Natural killer cell (primary cell): ENCODE measurements around the gene IDH3G. TPM values are rescaled to one million over a fixed set of nuclear protein-coding genes. Genes with fewer than 3 reads are reported as not detected.
"Not testable (repeated sequence)": the region's sequence is repeated elsewhere in the genome, so short reads cannot be mapped to it uniquely, and the experiment has no call there.

ENCODE experiments used
- ATAC-seq, 3 donors: fragments of 150-1000 bp in 2 of 3; fragments of 200-7000 bp in 1 of 3; cut with Tn5 transposase; 1 replicate in 1 of 3; 2 replicates in 2 of 3; pipeline ENCODE4 v1.10.0; 2021; ENCODE audit warnings: mild to moderate bottlenecking in 2 of 3, moderate library complexity in 2 of 3
- DNase-seq, 2 donors: peaks; one replicate each; pipeline versions ENCODE4 v3.0.0 to v3.0.0-alpha.2; 2013 to 2021; ENCODE audit warnings: mixed read lengths in 1 of 2
- H3K27ac ChIP-seq: one replicate; pipeline ENCODE4 v1.5.1; 2013; ENCODE audit warnings: mild to moderate bottlenecking, low read length
- H3K27me3 ChIP-seq: one replicate; pipeline ENCODE4 v1.6.1; 2013; ENCODE audit warnings: low read length; ENCODE audit not compliant: control insufficient read depth, insufficient read depth
- H3K36me3 ChIP-seq: one replicate; pipeline ENCODE4 v1.6.1; 2013; ENCODE audit warnings: low read length; ENCODE audit not compliant: control insufficient read depth, insufficient read depth
- H3K4me1 ChIP-seq: one replicate; pipeline ENCODE4 v1.6.1; 2013; ENCODE audit warnings: low read length; ENCODE audit not compliant: control insufficient read depth, insufficient read depth
- H3K4me3 ChIP-seq: one replicate; pipeline ENCODE4 v1.5.1; 2013; ENCODE audit warnings: low read length
- H3K9me3 ChIP-seq: one replicate; pipeline ENCODE4 v1.6.1; 2013; ENCODE audit warnings: low read length; ENCODE audit not compliant: control insufficient read depth, insufficient read depth
- H3K27ac Mint-ChIP-seq, 2 donors: one replicate each; pipeline ENCODE4 v1.8.0; 2022; ENCODE audit warnings: mild to moderate bottlenecking in 2 of 2, mixed read lengths in 2 of 2, moderate library complexity in 1 of 2
- H3K27me3 Mint-ChIP-seq, 2 donors: one replicate each; pipeline ENCODE4 v1.8.0; 2022; ENCODE audit warnings: low read depth in 2 of 2, mixed read lengths in 2 of 2
- H3K36me3 Mint-ChIP-seq: one replicate; pipeline ENCODE4 v1.8.0; 2022; ENCODE audit warnings: mixed read lengths
- H3K4me1 Mint-ChIP-seq, 2 donors: one replicate each; pipeline ENCODE4 v1.8.0; 2022; ENCODE audit warnings: mixed read lengths in 2 of 2
- H3K4me3 Mint-ChIP-seq: one replicate; pipeline ENCODE4 v1.8.0; 2022; ENCODE audit warnings: mild to moderate bottlenecking, moderate library complexity, mixed read lengths
- H3K9me3 Mint-ChIP-seq, 2 donors: one replicate each; pipeline ENCODE4 v1.8.0; 2022; ENCODE audit warnings: mixed read lengths in 2 of 2
- CTCF ChIP-seq: fragments of 200-600 bp; IDR thresholded peaks from one replicate; pipeline ENCODE4 v1.8.0; 2022; ENCODE audit warnings: antibody characterized with exemption
- WGBS: methylation state at CpG from one replicate; pipeline ENCODE4 v1.1.7; 2013; ENCODE audit warnings: missing lambda C conversion rate; ENCODE audit not compliant: insufficient coverage; 5-methylcytosine and 5-hydroxymethylcytosine counted together
- intact Hi-C: fragments of 100-400 bp; cut with micrococcal nuclease; formaldehyde crosslinking; loops from one replicate; pipeline ENCODE4 v1.14.2; 2022
- total RNA-seq, 4 donors: library from RNA; stranded (reverse); fragments of 120-200 nt in 1 of 4; gene quantifications; one replicate each; pipeline versions ENCODE4 v1.2.3 to v1.2.4, GENCODE V29; 2013 to 2022

IDH3G gene
- total RNA-seq, 3 donors from 2014 or later (not counting 1 experiment from before 2014, with no cell fraction given): 70.1 to 76.5 (median 71.1) TPM

DNA sequence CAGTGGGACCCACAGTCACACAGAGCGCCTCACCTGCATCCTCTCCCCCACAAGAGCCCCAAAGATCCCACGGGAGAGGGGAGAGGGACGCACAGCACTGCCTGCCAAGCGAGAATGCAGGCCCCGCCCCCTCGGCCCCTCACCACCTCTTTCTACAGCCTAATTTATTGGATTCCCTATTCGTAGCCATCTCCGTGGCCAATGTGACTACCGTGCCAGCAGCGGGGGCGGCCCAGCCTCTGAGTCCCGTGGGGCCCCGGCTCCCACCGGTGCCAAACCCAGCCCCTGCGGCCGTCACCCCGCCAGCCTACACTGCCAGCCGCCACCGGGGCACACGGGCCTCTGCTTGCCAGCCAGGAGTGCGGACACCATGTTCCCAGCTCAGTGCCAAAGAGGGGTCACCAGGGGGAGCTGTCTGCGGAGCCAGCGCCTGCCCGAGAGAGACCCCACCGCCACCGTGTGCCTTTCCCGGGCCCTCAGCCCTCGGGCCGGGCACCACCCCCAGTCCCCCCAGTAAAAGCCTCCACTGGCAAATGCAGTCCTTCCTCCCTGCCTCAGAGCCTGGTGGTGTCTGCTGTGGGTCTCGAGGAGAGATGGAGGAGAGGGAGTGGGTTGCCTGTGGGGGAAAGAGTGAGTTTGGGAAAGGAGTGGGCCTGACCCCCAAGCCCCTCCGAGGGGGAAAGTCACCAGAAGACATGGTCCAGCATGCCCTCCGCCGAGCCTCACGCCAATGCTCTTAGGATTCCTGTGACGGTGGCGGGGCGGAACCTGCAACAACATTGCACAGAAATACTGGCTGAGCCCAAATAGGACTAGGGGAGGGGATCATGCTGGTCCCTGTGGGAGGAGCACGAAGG, 49.7 kb downstream of the IDH3G start:
- TF ChIP-seq CTCF: no peak
- 27% methylated on average over 35 of the region's 38 CpGs for WGBS
- H3K27me3 ChIP-seq: no peaks in the 10 kb centered on the region
- peak in 1 of 2 donors; percentile 43 for DNase-seq
- ATAC-seq: no peak
- Mint-ChIP-seq H3K4me1 (peaks cover 0 to 7% of the 10 kb centered on the region in 2 donors), H3K36me3 (no peaks in the 10 kb centered on the region), H3K27me3 (peaks cover 10 to 18% of the 10 kb centered on the region in 2 donors), H3K27ac (no peak overlapping the region), H3K9me3 (no peaks in the 10 kb centered on the region), H3K4me3 (no peak overlapping the region)
- no peaks in the 10 kb centered on the region for H3K36me3 ChIP-seq
- H3K4me3 ChIP-seq: no peak overlapping the region
- intact Hi-C loops: no loop called here
- H3K9me3 ChIP-seq: no peaks in the 10 kb centered on the region
- H3K27ac ChIP-seq: no peak overlapping the region
- peaks cover 15% of the 10 kb centered on the region for H3K4me1 ChIP-seq

- intact Hi-C loops: not testable (repeated sequence)
Observed at GRCh38 chrX:153743468-153744209, 50.5 kb downstream of the IDH3G start.

GRCh38 chrX:153742796-153743467, 51.2 kb downstream of the IDH3G start:
- H3K27me3 Mint-ChIP-seq, H3K27ac Mint-ChIP-seq, intact Hi-C loops, H3K27me3 ChIP-seq, H3K4me1 Mint-ChIP-seq, H3K36me3 Mint-ChIP-seq, H3K36me3 ChIP-seq, H3K4me3 Mint-ChIP-seq, ATAC-seq, H3K9me3 ChIP-seq, DNase-seq, H3K4me3 ChIP-seq, H3K9me3 Mint-ChIP-seq, H3K27ac ChIP-seq: not testable (repeated sequence)
- WGBS: 84% methylated on average over 14 of the region's 32 CpGs
- H3K4me1 ChIP-seq: peaks cover 15% of the 10 kb centered on the region

More at GRCh38 chrX:153743468-153744209, 50.5 kb downstream of the IDH3G start:
- H3K36me3 Mint-ChIP-seq, DNase-seq, H3K36me3 ChIP-seq, H3K4me3 Mint-ChIP-seq, H3K4me3 ChIP-seq, H3K9me3 Mint-ChIP-seq, H3K27ac ChIP-seq, H3K27ac Mint-ChIP-seq, H3K27me3 ChIP-seq, ATAC-seq, H3K4me1 Mint-ChIP-seq, H3K9me3 ChIP-seq: not testable (repeated sequence)
- WGBS: 91% methylated on average over 22 of the region's 35 CpGs
- peaks cover 7 to 10% of the 10 kb centered on the region in 2 donors for H3K27me3 Mint-ChIP-seq
- peaks cover 15% of the 10 kb centered on the region for H3K4me1 ChIP-seq

DNA sequence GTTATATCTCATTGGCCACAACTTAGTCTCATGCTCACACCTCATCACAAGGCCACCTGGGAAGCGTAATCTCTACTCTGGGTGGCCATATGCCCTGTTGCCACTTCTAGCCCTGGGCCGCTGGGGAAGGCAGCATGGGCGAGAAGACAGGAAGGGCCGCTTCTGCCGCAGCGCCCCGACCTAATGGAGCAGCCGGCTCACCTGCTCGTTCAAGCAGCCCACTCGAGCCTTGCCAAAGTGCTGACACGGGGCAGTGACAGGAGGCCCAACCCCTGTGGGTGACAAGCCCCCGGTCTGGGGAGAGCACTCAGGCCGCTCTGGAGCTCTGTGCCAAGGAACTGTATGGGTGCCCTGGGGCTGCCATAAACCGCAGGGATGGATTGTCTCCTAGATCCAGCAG, 52.1 kb downstream of the IDH3G start:
- ATAC-seq, H3K4me1 Mint-ChIP-seq, H3K4me3 Mint-ChIP-seq, intact Hi-C loops, H3K27me3 ChIP-seq, H3K36me3 ChIP-seq, H3K27ac ChIP-seq, H3K4me3 ChIP-seq, H3K9me3 Mint-ChIP-seq, H3K36me3 Mint-ChIP-seq, DNase-seq, H3K27me3 Mint-ChIP-seq, H3K27ac Mint-ChIP-seq, H3K9me3 ChIP-seq: not testable (repeated sequence)
- over 99% methylated on average over 14 of the region's 14 CpGs for WGBS
- H3K4me1 ChIP-seq: peaks cover 15% of the 10 kb centered on the region
